Astrocyte of the spinal cord (primary cell): ENCODE data around the gene SGIP1.

ENCODE experiments used
- DNase-seq: peaks from one replicate; pipeline ENCODE4 v3.0.0; 2011; ENCODE audit warnings: low read depth, low spot score
- H3K4me3 ChIP-seq: 2 replicates; pipeline ENCODE4 v1.5.1; 2011; ENCODE audit warnings: low read depth, mild to moderate bottlenecking, low read length, moderate library complexity
- in situ Hi-C: cut with HindIII; loops from 2 replicates; pipeline ENCODE4 v1.10.0; 2017; ENCODE audit warnings: low sequenced_read_pairs
- TF ChIP-seq, protein P1 (sequence below): IDR thresholded peaks from 2 replicates; pipeline ENCODE4 v1.5.1; 2012; ENCODE audit warnings: low read depth, mild to moderate bottlenecking, low read length, inconsistent platforms

The SGIP1 gene

GRCh38 chr1:66525086-66525485, 8.9 kb upstream of the SGIP1 start:
- no peak for DNase-seq
- TF ChIP-seq, protein P1, sequence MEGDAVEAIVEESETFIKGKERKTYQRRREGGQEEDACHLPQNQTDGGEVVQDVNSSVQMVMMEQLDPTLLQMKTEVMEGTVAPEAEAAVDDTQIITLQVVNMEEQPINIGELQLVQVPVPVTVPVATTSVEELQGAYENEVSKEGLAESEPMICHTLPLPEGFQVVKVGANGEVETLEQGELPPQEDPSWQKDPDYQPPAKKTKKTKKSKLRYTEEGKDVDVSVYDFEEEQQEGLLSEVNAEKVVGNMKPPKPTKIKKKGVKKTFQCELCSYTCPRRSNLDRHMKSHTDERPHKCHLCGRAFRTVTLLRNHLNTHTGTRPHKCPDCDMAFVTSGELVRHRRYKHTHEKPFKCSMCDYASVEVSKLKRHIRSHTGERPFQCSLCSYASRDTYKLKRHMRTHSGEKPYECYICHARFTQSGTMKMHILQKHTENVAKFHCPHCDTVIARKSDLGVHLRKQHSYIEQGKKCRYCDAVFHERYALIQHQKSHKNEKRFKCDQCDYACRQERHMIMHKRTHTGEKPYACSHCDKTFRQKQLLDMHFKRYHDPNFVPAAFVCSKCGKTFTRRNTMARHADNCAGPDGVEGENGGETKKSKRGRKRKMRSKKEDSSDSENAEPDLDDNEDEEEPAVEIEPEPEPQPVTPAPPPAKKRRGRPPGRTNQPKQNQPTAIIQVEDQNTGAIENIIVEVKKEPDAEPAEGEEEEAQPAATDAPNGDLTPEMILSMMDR: no peak
- in situ Hi-C loops: no loop called here
- H3K4me3 ChIP-seq: no peak overlapping the region

DNA sequence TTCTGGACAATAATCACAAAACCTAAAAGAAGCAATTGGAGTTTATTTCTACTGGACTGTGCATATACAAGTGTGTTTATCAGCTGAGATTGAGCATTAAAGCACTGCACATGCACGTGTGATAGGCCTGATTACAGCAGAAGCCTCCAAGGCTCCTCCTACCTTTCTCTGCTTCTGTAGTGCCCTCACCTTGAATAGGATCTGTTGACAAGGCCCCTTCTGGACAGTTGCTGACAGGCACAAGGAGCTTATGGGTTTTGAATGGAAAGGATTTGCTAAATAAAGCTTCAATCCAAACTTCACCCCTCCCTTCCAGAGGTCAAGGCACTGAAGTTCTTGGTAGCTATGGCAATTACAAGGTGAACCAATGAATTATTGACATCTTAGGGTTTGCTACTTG, 7.9 kb upstream of the SGIP1 start:
- no peak for DNase-seq
- TF ChIP-seq, protein P1: no peak
- in situ Hi-C loops: no loop called here
- H3K4me3 ChIP-seq: no peak overlapping the region

GRCh38 chr1:66526991-66527390, 7.0 kb upstream of the SGIP1 start:
- H3K4me3 ChIP-seq: no peak overlapping the region
- DNase-seq: no peak
- in situ Hi-C loops: no loop called here
- TF ChIP-seq, protein P1: no peak

DNA sequence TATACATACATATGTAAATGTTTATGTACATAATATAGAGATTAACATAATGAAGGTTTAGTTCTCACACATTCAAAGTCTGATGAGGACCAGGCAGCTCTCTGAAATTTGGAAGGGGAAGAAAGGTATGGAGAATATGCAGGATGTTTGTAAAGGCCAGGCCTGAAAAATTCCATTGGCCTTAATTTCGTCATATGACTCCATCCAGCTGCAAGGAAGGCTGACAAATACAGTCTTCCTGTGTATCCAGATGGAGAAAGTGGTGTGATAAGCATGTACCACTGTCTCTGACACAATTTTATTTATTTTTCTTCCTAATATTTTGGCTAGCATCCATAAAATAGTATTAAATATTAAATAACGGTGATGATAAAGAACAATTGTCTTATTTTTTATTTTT, 6.3 kb upstream of the SGIP1 start:
- DNase-seq: peak; percentile 50
- H3K4me3 ChIP-seq: no peak overlapping the region
- in situ Hi-C loops: no loop called here
- TF ChIP-seq, protein P1: no peak

- in situ Hi-C loops: no loop called here
Measured at GRCh38 chr1:66528580-66528979, 5.4 kb upstream of the SGIP1 start.

DNA sequence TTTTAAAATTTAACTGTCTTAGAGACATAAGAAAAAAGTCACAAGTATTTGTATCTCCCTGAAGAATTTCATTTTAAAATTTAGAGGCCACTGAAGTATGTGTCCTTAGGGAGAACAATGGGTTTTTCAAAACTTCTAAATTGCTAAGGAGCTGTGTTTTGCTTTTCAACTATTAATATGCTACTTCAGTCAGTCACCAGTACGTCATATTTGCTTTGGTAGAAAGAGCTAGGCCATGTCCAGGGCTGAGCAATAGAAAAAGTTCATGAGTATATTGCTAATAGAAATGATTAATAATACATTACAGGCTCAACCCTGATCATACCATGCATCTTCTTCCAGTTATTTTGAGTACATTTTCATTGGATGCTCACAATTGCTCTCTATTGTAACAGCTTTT, 1.7 kb upstream of the SGIP1 start:
- TF ChIP-seq, protein P1: no peak
- no peak for DNase-seq
- in situ Hi-C loops: no loop called here
- no peak overlapping the region for H3K4me3 ChIP-seq

More at GRCh38 chr1:66528580-66528979, 5.4 kb upstream of the SGIP1 start:
- no peak for DNase-seq
- TF ChIP-seq, protein P1: no peak
- H3K4me3 ChIP-seq: no peak overlapping the region
